HCT116 (cell line): Measurements from ENCODE around the gene THSD4.

ENCODE experiments used
- EZH2phosphoT487 ChIP-seq: fragments of 200-600 bp; IDR thresholded peaks from 2 replicates; pipeline ENCODE4 v1.6.1; 2018; ENCODE audit warnings: antibody characterized with exemption, borderline replicate concordance
- FOSL1 ChIP-seq: IDR thresholded peaks from 2 replicates; pipeline ENCODE4 v1.6.1; 2012; ENCODE audit warnings: low read depth
- JUND ChIP-seq: IDR thresholded peaks from 2 replicates; pipeline ENCODE4 v1.6.1; 2012
- MAX ChIP-seq: IDR thresholded peaks from 2 replicates; pipeline ENCODE4 v1.6.1; 2012
- POLR2A ChIP-seq: IDR thresholded peaks from 2 replicates; pipeline ENCODE4 v1.7.0; 2011; ENCODE audit warnings: borderline replicate concordance; ENCODE audit not compliant: insufficient read depth, insufficient read length; ENCODE audit errors: extremely low read depth
- POLR2AphosphoS5 ChIP-seq: IDR thresholded peaks from 2 replicates; pipeline ENCODE4 v1.6.1; 2011; ENCODE audit warnings: mild to moderate bottlenecking, low read depth, low read length, moderate library complexity
- SIN3A ChIP-seq: IDR thresholded peaks from 2 replicates; pipeline ENCODE4 v1.6.1; 2012; ENCODE audit warnings: low read depth
- SP1 ChIP-seq: IDR thresholded peaks from 2 replicates; pipeline ENCODE4 v1.6.1; 2012; ENCODE audit warnings: low read depth
- YY1 ChIP-seq: IDR thresholded peaks from 2 replicates; pipeline ENCODE4 v1.6.1; 2011; ENCODE audit warnings: low read length, low read depth, moderate library complexity, mild to moderate bottlenecking; ENCODE audit not compliant: insufficient replicate concordance; ENCODE audit errors: extremely low read depth
- ZNF274 ChIP-seq: fragments of 200-500 bp; sonication (Bioruptor generic); IDR thresholded peaks from 2 replicates; pipeline ENCODE4 v1.6.1; 2014; ENCODE audit warnings: mild to moderate bottlenecking, low read depth, low read length, inconsistent platforms
- TF ChIP-seq, protein P1 (sequence below), 3 experiments: fragments of 200-600 bp in 1 of 3; sonication (generic) in 1 of 3; IDR thresholded peaks in 2 of 3; conservative IDR thresholded peaks in 1 of 3; 2 replicates each; pipeline ENCODE4 v1.5.1; 2012 to 2017; ENCODE audit warnings: low read depth in 2 of 3, low read length in 2 of 3, antibody characterized with exemption in 1 of 3, borderline replicate concordance in 1 of 3, control low read depth in 1 of 3, mild to moderate bottlenecking in 1 of 3, mixed read lengths in 1 of 3, mixed run types in 1 of 3, moderate library complexity in 1 of 3; ENCODE audit not compliant: insufficient read depth in 1 of 3
- TF ChIP-seq, protein P2 (sequence below): IDR thresholded peaks from 2 replicates; pipeline ENCODE4 v1.6.1; 2012; ENCODE audit warnings: low read depth

- TF ChIP-seq, protein P1, sequence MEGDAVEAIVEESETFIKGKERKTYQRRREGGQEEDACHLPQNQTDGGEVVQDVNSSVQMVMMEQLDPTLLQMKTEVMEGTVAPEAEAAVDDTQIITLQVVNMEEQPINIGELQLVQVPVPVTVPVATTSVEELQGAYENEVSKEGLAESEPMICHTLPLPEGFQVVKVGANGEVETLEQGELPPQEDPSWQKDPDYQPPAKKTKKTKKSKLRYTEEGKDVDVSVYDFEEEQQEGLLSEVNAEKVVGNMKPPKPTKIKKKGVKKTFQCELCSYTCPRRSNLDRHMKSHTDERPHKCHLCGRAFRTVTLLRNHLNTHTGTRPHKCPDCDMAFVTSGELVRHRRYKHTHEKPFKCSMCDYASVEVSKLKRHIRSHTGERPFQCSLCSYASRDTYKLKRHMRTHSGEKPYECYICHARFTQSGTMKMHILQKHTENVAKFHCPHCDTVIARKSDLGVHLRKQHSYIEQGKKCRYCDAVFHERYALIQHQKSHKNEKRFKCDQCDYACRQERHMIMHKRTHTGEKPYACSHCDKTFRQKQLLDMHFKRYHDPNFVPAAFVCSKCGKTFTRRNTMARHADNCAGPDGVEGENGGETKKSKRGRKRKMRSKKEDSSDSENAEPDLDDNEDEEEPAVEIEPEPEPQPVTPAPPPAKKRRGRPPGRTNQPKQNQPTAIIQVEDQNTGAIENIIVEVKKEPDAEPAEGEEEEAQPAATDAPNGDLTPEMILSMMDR (IDR thresholded peaks at IDR 0.05 in 2 of 3, conservative IDR thresholded peaks at IDR 0.05 in 1 of 3; ENCODE audit: borderline replicate concordance in 1 of 3, insufficient read depth in 1 of 3, low read depth in 2 of 3, low read length in 2 of 3), result no peak
- TF ChIP-seq MAX (no peak), ZNF274 (no peak), YY1 (no peak), SIN3A (no peak), JUND (no peak), EZH2phosphoT487 (no peak), SP1 (no peak), POLR2A (no peak), POLR2AphosphoS5 (no peak), FOSL1 (no peak)
- TF ChIP-seq, protein P2, sequence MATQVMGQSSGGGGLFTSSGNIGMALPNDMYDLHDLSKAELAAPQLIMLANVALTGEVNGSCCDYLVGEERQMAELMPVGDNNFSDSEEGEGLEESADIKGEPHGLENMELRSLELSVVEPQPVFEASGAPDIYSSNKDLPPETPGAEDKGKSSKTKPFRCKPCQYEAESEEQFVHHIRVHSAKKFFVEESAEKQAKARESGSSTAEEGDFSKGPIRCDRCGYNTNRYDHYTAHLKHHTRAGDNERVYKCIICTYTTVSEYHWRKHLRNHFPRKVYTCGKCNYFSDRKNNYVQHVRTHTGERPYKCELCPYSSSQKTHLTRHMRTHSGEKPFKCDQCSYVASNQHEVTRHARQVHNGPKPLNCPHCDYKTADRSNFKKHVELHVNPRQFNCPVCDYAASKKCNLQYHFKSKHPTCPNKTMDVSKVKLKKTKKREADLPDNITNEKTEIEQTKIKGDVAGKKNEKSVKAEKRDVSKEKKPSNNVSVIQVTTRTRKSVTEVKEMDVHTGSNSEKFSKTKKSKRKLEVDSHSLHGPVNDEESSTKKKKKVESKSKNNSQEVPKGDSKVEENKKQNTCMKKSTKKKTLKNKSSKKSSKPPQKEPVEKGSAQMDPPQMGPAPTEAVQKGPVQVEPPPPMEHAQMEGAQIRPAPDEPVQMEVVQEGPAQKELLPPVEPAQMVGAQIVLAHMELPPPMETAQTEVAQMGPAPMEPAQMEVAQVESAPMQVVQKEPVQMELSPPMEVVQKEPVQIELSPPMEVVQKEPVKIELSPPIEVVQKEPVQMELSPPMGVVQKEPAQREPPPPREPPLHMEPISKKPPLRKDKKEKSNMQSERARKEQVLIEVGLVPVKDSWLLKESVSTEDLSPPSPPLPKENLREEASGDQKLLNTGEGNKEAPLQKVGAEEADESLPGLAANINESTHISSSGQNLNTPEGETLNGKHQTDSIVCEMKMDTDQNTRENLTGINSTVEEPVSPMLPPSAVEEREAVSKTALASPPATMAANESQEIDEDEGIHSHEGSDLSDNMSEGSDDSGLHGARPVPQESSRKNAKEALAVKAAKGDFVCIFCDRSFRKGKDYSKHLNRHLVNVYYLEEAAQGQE, result no peak
Observed at GRCh38 chr15:71646767-71647486, 531.7 kb downstream of the THSD4 start.
